PC-3 (cell line): ENCODE measurements around the gene KIR2DL4.

Experiments used
- CTCF ChIP-seq: fragments of 300-600 bp; sonication (generic); conservative IDR thresholded peaks from 2 replicates; pipeline ENCODE4 v1.5.1; 2017; ENCODE audit warnings: antibody characterized with exemption, low read depth, mild to moderate bottlenecking, low read length
- EZH2 ChIP-seq: fragments of 300-600 bp; sonication (generic); IDR thresholded peaks from one replicate; pipeline ENCODE4 v1.6.1; 2017; ENCODE audit warnings: antibody characterized with exemption, mild to moderate bottlenecking, low read length; ENCODE audit not compliant: unreplicated experiment
- EZH2phosphoT487 ChIP-seq: fragments of 300-600 bp; sonication (generic); IDR thresholded peaks from 2 replicates; pipeline ENCODE4 v1.6.1; 2018; ENCODE audit warnings: mild to moderate bottlenecking, antibody characterized with exemption, low read length, borderline replicate concordance

GRCh38 chr19:54851353-54851752, 47.9 kb downstream of the KIR2DL4 start:
- TF ChIP-seq EZH2 (no peak), CTCF (no peak), EZH2phosphoT487 (no peak)
